Vagina (tissue), 2 donors: ENCODE measurements around the gene SMARCA4. TPM values are rescaled to one million over a fixed set of nuclear protein-coding genes. Genes with fewer than 3 reads are reported as not detected.
A peak's percentile ranks its signal among the peaks of the same experiment; 100 is the strongest.
"Not testable (repeated sequence)": the region's sequence is repeated elsewhere in the genome, so short reads cannot be mapped to it uniquely, and the experiment has no call there.

Experiments used
- DNase-seq, 2 donors: peaks; one replicate each; pipeline ENCODE4 v3.0.0-alpha.2; 2017; ENCODE audit errors: extremely low spot score in 2 of 2
- H3K27ac ChIP-seq: fragments of 200-600 bp; sonication (generic); one replicate; pipeline ENCODE4 v1.5.1; 2019
- H3K27me3 ChIP-seq: fragments of 200-600 bp; sonication (generic); one replicate; pipeline ENCODE4 v1.5.1; 2019
- H3K36me3 ChIP-seq, 2 donors: fragments of 200-600 bp; sonication (generic); one replicate each; pipeline ENCODE4 v1.5.1; 2017 to 2019
- H3K4me1 ChIP-seq: fragments of 200-600 bp; sonication (generic); one replicate; pipeline ENCODE4 v1.5.1; 2019
- H3K4me3 ChIP-seq, 2 donors: fragments of 200-600 bp; sonication (generic); 1 replicate in 1 of 2; 2 replicates in 1 of 2; pipeline ENCODE4 v1.5.1; 2016 to 2019
- H3K9me3 ChIP-seq: fragments of 200-600 bp; sonication (generic); one replicate; pipeline ENCODE4 v1.5.1; 2019
- CTCF ChIP-seq, 3 experiments: fragments of 450-650 bp in 2 of 3; fragments of 200-600 bp in 1 of 3; sonication (generic) in 1 of 3; IDR thresholded peaks; one replicate each; pipeline ENCODE4 v1.5.1; 2017 to 2019; ENCODE audit warnings: antibody characterized with exemption in 3 of 3, mild to moderate bottlenecking in 2 of 3, moderate library complexity in 2 of 3
- POLR2A ChIP-seq, 2 donors: fragments of 450-650 bp; IDR thresholded peaks; one replicate each; pipeline ENCODE4 v1.6.1; 2017; ENCODE audit warnings: antibody characterized with exemption in 2 of 2, mild to moderate bottlenecking in 2 of 2, moderate library complexity in 2 of 2
- POLR2AphosphoS5 ChIP-seq, 2 donors: sonication (generic); formaldehyde crosslinking; IDR thresholded peaks; one replicate each; pipeline ENCODE4 v1.9.0; 2017; ENCODE audit warnings: antibody characterized with exemption in 2 of 2, mild to moderate bottlenecking in 2 of 2, low read depth in 1 of 2; ENCODE audit not compliant: insufficient read depth in 1 of 2
- intact Hi-C: fragments of 100-400 bp; cut with DNase I; formaldehyde crosslinking; loops from one replicate; pipeline ENCODE4 v1.15.1; 2023
- total RNA-seq: library from RNA; depleted of rRNA; stranded (reverse); fragments of >200 nt; gene quantifications from one replicate; pipeline ENCODE4 v1.2.3, GENCODE V29; 2016

The SMARCA4 gene
- total RNA-seq, 1 donor from 2014 or later, result 90.4 TPM

- Histone ChIP-seq H3K27ac (peak overlapping the region; percentile 99), H3K27me3 (no peaks in the 10 kb centered on the region), H3K4me3 (no peak overlapping the region), H3K36me3 (no peaks in the 10 kb centered on the region), H3K9me3 (no peaks in the 10 kb centered on the region), H3K4me1 (peaks cover 61% of the 10 kb centered on the region)
- DNase-seq, result no peak
- no peak for TF ChIP-seq CTCF (IDR thresholded peaks at IDR 0.05)
- TF ChIP-seq POLR2AphosphoS5 (IDR thresholded peaks at IDR 0.05; ENCODE audit: insufficient read depth in 1 of 2, low read depth in 1 of 2), result no peak
- TF ChIP-seq POLR2A (IDR thresholded peaks at IDR 0.05), result no peak
- intact Hi-C loops, result no loop called here
These were observed 127.2 kb downstream of the SMARCA4 start for GRCh38 chr19:11087870-11088505.

DNA sequence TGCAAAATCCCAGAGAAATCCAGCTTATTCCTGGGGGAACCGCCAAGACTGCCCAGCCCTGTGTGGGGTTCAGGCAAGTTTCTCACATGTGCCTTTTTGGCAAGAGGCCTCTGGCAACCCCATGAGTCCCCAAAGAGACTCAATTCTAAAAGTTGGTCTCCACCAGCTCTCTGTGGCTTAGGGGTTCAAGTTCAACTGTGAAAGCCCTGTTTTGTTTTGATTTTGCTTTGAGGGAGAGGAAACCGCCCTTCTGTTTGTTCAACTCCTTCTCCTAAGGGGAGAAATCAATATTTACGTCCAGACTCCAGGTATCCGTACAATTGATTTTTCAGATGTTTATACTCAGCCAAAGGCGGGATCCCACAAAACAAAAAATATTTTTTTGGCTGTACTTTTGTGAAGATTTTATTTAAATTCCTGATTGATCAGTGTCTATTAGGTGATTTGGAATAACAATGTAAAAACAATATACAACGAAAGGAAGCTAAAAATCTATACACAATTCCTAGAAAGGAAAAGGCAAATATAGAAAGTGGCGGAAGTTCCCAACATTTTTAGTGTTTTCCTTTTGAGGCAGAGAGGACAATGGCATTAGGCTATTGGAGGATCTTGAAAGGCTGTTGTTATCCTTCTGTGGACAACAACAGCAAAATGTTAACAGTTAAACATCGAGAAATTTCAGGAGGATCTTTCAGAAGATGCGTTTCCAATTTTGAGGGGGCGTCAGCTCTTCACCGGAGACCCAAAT lies 127.8 kb downstream of the SMARCA4 start:
- Histone ChIP-seq H3K27ac (peak overlapping the region; percentile 99), H3K4me1 (peaks cover 62% of the 10 kb centered on the region), H3K36me3 (no peaks in the 10 kb centered on the region), H3K27me3 (no peaks in the 10 kb centered on the region), H3K9me3 (no peaks in the 10 kb centered on the region), H3K4me3 (peak overlapping the region; percentile 70 to 83)
- TF ChIP-seq POLR2A (IDR thresholded peaks at IDR 0.05), result no peak
- TF ChIP-seq POLR2AphosphoS5 (IDR thresholded peaks at IDR 0.05; ENCODE audit: insufficient read depth in 1 of 2, low read depth in 1 of 2), result no peak
- TF ChIP-seq CTCF (IDR thresholded peaks at IDR 0.05), result no peak
- no peak for DNase-seq
- intact Hi-C loops, result no loop called here

- peaks cover 55% of the 10 kb centered on the region for H3K4me1 ChIP-seq
These were observed 128.6 kb downstream of the SMARCA4 start, which contains the start of gene LDLR for GRCh38 chr19:11089254-11090013. Gene LDLR, plus strand, starts transcription at chr19:11089463. Its CDS starts 86 bp downstream, at chr19:11089549.

GRCh38 chr19:11090014-11090263 lies 129.1 kb downstream of the SMARCA4 start:
- not testable (repeated sequence) for H3K9me3 ChIP-seq, H3K36me3 ChIP-seq, H3K27me3 ChIP-seq, DNase-seq
- intact Hi-C loops, result loop anchor here (5.0 kb wide), 1 partner anchor 47 kb away; no protein-coding TSS in a partner anchor
- peak overlapping the region; percentile 99 for H3K27ac ChIP-seq
- peaks cover 54% of the 10 kb centered on the region for H3K4me1 ChIP-seq
- H3K4me3 ChIP-seq, result peak overlapping the region; percentile 70 to 83

More at GRCh38 chr19:11089254-11090013, 128.6 kb downstream of the SMARCA4 start, which contains the start of gene LDLR:
- Histone ChIP-seq H3K27ac (peak within 1 kb of the TSS; percentile 99), H3K27me3 (no peaks in the 10 kb centered on the region), H3K4me3 (peak within 1 kb of the TSS; percentile 70 to 83), H3K36me3 (no peaks in the 10 kb centered on the region), H3K9me3 (no peaks in the 10 kb centered on the region)
- peak in 1 of 2 donors; percentile 96 for DNase-seq
- intact Hi-C loops, result loop anchor here (5.0 kb wide), 1 partner anchor 48 kb away; no protein-coding TSS in a partner anchor
- TF ChIP-seq CTCF (IDR thresholded peaks at IDR 0.05), result no peak
- peak in 1 of 2 donors; percentile 64 for TF ChIP-seq POLR2A (IDR thresholded peaks at IDR 0.05)
- TF ChIP-seq POLR2AphosphoS5 (IDR thresholded peaks at IDR 0.05; ENCODE audit: insufficient read depth in 1 of 2, low read depth in 1 of 2), result peak; percentile 88 to 97

GRCh38 chr19:11090264-11090996 lies 129.6 kb downstream of the SMARCA4 start:
- H3K36me3 ChIP-seq, result no peaks in the 10 kb centered on the region
- DNase-seq, result peak in 1 of 2 donors; percentile 98
- peak overlapping the region; percentile 99 for H3K27ac ChIP-seq
- H3K9me3 ChIP-seq, result no peaks in the 10 kb centered on the region
- H3K4me1 ChIP-seq, result peaks cover 54% of the 10 kb centered on the region
- peak; percentile 72 to 98 for TF ChIP-seq POLR2AphosphoS5 (IDR thresholded peaks at IDR 0.05; ENCODE audit: insufficient read depth in 1 of 2, low read depth in 1 of 2)
- no peak for TF ChIP-seq CTCF (IDR thresholded peaks at IDR 0.05)
- peak in 1 of 2 donors; percentile 96 for TF ChIP-seq POLR2A (IDR thresholded peaks at IDR 0.05)
- intact Hi-C loops, result loop anchor here (5.0 kb wide), 1 partner anchor 47 kb away; no protein-coding TSS in a partner anchor
- no peaks in the 10 kb centered on the region for H3K27me3 ChIP-seq
- H3K4me3 ChIP-seq, result peak overlapping the region; percentile 70 to 83
